Measurements from ENCODE around the gene FBXO42. TPM values are rescaled to one million over a fixed set of nuclear protein-coding genes. Genes with fewer than 3 reads are reported as not detected.
"Not testable (repeated sequence)": the region's sequence is repeated elsewhere in the genome, so short reads cannot be mapped to it uniquely, and the experiment has no call there.

Gene FBXO42
- polyA plus RNA-seq, 3 donors = 17.2 to 21.1 (median 19.0) TPM

GRCh38 chr1:16224472-16224871 is 127.8 kb downstream of the FBXO42 start:
- no peak for DNase-seq (ENCODE audit: low read depth in 3 of 3, low spot score in 2 of 3)

GRCh38 chr1:16222716-16223115 is 129.6 kb downstream of the FBXO42 start:
- DNase-seq (ENCODE audit: low read depth in 3 of 3, low spot score in 2 of 3) = not testable (repeated sequence)

- no peak for DNase-seq (ENCODE audit: low read depth in 3 of 3, low spot score in 2 of 3)
These were observed 130.8 kb downstream of the FBXO42 start for GRCh38 chr1:16221499-16221898.

GRCh38 chr1:16219968-16220500 is 132.2 kb downstream of the FBXO42 start:
- DNase-seq (ENCODE audit: low read depth in 3 of 3, low spot score in 2 of 3) = no peak

- no peak for DNase-seq (ENCODE audit: low read depth in 3 of 3, low spot score in 2 of 3)
These were observed 133.6 kb downstream of the FBXO42 start for GRCh38 chr1:16218674-16219071.

GRCh38 chr1:16218014-16218673 is 134.1 kb downstream of the FBXO42 start:
- DNase-seq (ENCODE audit: low read depth in 3 of 3, low spot score in 2 of 3) = no peak

- DNase-seq (ENCODE audit: low read depth in 3 of 3, low spot score in 2 of 3) = peak; percentile 78 to 92 (median 82)
These were observed 135.1 kb downstream of the FBXO42 start for GRCh38 chr1:16217061-16217785.

GRCh38 chr1:16215882-16216753 is 136.2 kb downstream of the FBXO42 start:
- peak in 1 of 3 donors; percentile 89 for DNase-seq (ENCODE audit: low read depth in 3 of 3, low spot score in 2 of 3)

- DNase-seq (ENCODE audit: low read depth in 3 of 3, low spot score in 2 of 3) = not testable (repeated sequence)
These were observed 137.0 kb downstream of the FBXO42 start for GRCh38 chr1:16215240-16215639.

GRCh38 chr1:16213544-16213943 is 138.7 kb downstream of the FBXO42 start:
- DNase-seq (ENCODE audit: low read depth in 3 of 3, low spot score in 2 of 3) = not testable (repeated sequence)

- no peak for DNase-seq (ENCODE audit: low read depth in 3 of 3, low spot score in 2 of 3)
These were observed 139.3 kb downstream of the FBXO42 start for GRCh38 chr1:16213013-16213412.

GRCh38 chr1:16212251-16212961 is 139.9 kb downstream of the FBXO42 start, which contains the start of gene ARHGEF19:
TSS of gene ARHGEF19 (minus strand) at chr1:16212652. CDS start at chr1:16209054, 3,598 bp downstream.
- no peak for DNase-seq (ENCODE audit: low read depth in 3 of 3, low spot score in 2 of 3)

GRCh38 chr1:16211824-16212223 is 140.5 kb downstream of the FBXO42 start:
- no peak for DNase-seq (ENCODE audit: low read depth in 3 of 3, low spot score in 2 of 3)

- DNase-seq (ENCODE audit: low read depth in 3 of 3, low spot score in 2 of 3) = no peak
These were observed 141.7 kb downstream of the FBXO42 start for GRCh38 chr1:16210581-16210980.

GRCh38 chr1:16209847-16210407 is 142.4 kb downstream of the FBXO42 start:
- DNase-seq (ENCODE audit: low read depth in 3 of 3, low spot score in 2 of 3) = no peak

- DNase-seq (ENCODE audit: low read depth in 3 of 3, low spot score in 2 of 3) = no peak
These were observed 143.0 kb downstream of the FBXO42 start for GRCh38 chr1:16209132-16209846.

- no peak for DNase-seq (ENCODE audit: low read depth in 3 of 3, low spot score in 2 of 3)
These were observed 143.9 kb downstream of the FBXO42 start for GRCh38 chr1:16208270-16208987.
